Spleen (tissue), 7 donors: ENCODE results near the gene ELAVL3.

ENCODE experiments used
- CTCF ChIP-seq, 11 experiments: fragments of 200-600 bp in 7 of 11; fragments of 450-650 bp in 4 of 11; sonication (generic) in 4 of 11; IDR thresholded peaks in 8 of 11; conservative IDR thresholded peaks in 3 of 11; 1 replicate in 7 of 11; 2 replicates in 4 of 11; pipeline versions ENCODE4 v1.4.0 to v1.8.0; 2016 to 2021; ENCODE audit warnings: antibody characterized with exemption in 11 of 11, inconsistent platforms in 4 of 11, mild to moderate bottlenecking in 1 of 11
- POLR2A ChIP-seq, 3 donors: fragments of 450-650 bp; IDR thresholded peaks; one replicate each; pipeline ENCODE4 v1.5.1; 2017; ENCODE audit warnings: antibody characterized with exemption in 3 of 3, mild to moderate bottlenecking in 1 of 3
- POLR2AphosphoS5 ChIP-seq, 3 donors: sonication (generic); formaldehyde crosslinking; IDR thresholded peaks; one replicate each; pipeline ENCODE4 v1.5.1; 2017; ENCODE audit warnings: antibody characterized with exemption in 3 of 3
- donor health status: DM: no; HTN: no; CAD: no; lungs with moderate emphysema.
- donor health status: DM: no; HTN: no; CAD: no.
- donor health status: DM: no; HTN: no; CAD: no.

GRCh38 chr19:11456659-11457058 lies 24.2 kb downstream of the ELAVL3 start:
- TF ChIP-seq POLR2A (IDR thresholded peaks at IDR 0.05) (no peak), CTCF (IDR thresholded peaks at IDR 0.05 in 8 of 11, conservative IDR thresholded peaks at IDR 0.05 in 3 of 11) (no peak), POLR2AphosphoS5 (IDR thresholded peaks at IDR 0.05) (no peak)
